ENCODE measurements around the gene ARHGAP25. TPM values are rescaled to one million over a fixed set of nuclear protein-coding genes. Genes with fewer than 3 reads are reported as not detected.

Gene ARHGAP25
- total RNA-seq, 3 donors from 2014 or later (not counting 1 experiment from before 2014, with no cell fraction given), result 122 to 180 (median 155) TPM

GRCh38 chr2:68762665-68763064 is 28.1 kb downstream of the ARHGAP25 start:
- H3K9me3 ChIP-seq (ENCODE audit: control insufficient read depth, insufficient read depth, low read length), result no peaks in the 10 kb centered on the region
- H3K27me3 ChIP-seq (ENCODE audit: control insufficient read depth, insufficient read depth, low read length), result no peaks in the 10 kb centered on the region
- H3K4me3 Mint-ChIP-seq, result peak overlapping the region; percentile 56
- peak overlapping the region in 1 of 2 donors; percentile 93 for H3K27ac Mint-ChIP-seq
- TF ChIP-seq, protein P1, sequence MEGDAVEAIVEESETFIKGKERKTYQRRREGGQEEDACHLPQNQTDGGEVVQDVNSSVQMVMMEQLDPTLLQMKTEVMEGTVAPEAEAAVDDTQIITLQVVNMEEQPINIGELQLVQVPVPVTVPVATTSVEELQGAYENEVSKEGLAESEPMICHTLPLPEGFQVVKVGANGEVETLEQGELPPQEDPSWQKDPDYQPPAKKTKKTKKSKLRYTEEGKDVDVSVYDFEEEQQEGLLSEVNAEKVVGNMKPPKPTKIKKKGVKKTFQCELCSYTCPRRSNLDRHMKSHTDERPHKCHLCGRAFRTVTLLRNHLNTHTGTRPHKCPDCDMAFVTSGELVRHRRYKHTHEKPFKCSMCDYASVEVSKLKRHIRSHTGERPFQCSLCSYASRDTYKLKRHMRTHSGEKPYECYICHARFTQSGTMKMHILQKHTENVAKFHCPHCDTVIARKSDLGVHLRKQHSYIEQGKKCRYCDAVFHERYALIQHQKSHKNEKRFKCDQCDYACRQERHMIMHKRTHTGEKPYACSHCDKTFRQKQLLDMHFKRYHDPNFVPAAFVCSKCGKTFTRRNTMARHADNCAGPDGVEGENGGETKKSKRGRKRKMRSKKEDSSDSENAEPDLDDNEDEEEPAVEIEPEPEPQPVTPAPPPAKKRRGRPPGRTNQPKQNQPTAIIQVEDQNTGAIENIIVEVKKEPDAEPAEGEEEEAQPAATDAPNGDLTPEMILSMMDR (IDR thresholded peaks at IDR 0.05), result no peak
- H3K9me3 Mint-ChIP-seq, result peaks cover 0 to 3% of the 10 kb centered on the region in 2 donors
- DNase-seq (peak in 1 of 2 donors; percentile 82), ATAC-seq (peak; percentile 56 to 64 (median 63))
- intact Hi-C loops (cut with micrococcal nuclease), result loop anchor here (1.0 kb wide), 2 partner anchors 8 to 9 kb away; no protein-coding TSS in a partner anchor
- peaks cover 0 to 4% of the 10 kb centered on the region in 2 donors for H3K27me3 Mint-ChIP-seq (ENCODE audit: low read depth in 2 of 2)
- H3K4me3 ChIP-seq (ENCODE audit: low read length), result no peak overlapping the region
- H3K4me1 ChIP-seq (ENCODE audit: control insufficient read depth, insufficient read depth, low read length), result peaks cover 42% of the 10 kb centered on the region
- peaks cover 54 to 67% of the 10 kb centered on the region in 2 donors for H3K4me1 Mint-ChIP-seq
- H3K36me3 ChIP-seq (ENCODE audit: control insufficient read depth, insufficient read depth, low read length), result no peaks in the 10 kb centered on the region
- H3K27ac ChIP-seq (ENCODE audit: low read length), result peak overlapping the region; percentile 81
- H3K36me3 Mint-ChIP-seq, result no peaks in the 10 kb centered on the region

DNA sequence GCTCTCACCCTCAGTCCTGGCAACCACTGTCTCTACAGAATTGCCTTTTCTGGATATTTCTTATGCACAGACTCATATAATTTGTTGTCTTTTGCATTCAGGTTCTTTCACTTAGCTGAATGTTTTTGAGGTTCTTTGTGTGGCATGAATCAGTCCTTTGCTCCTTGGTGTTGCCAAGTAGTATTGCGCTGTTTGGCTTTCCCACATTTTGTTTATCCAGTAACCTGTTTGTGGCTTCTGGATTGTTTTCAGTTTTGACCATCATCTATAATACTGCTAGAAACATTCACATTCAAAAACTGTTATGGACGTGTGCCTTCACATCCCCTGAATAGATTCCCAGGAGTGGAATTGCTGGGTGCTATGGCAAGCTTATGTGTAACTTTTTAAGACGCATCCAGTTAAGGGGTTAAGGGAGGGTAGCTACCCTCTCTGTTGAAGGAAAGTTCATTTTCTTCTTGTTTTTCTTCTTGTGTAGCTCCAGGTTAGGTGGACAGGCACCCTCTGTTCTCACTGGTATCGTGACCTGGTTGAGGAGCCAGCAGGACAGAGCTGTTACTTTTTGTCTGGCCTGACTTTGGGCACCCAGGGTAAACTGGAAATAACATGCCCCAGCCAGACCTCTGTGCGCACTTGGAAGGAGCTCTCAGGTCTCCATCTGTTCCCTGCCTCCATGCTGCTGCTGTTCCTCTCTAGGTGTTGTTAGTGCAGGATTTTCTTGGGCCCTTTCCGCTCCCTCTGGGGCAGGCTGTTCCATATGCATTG is 29.6 kb downstream of the ARHGAP25 start:
- TF ChIP-seq, protein P1 (IDR thresholded peaks at IDR 0.05), result no peak
- H3K27ac Mint-ChIP-seq, result peak overlapping the region in 1 of 2 donors; percentile 93

GRCh38 chr2:68764806-68765311 is 30.2 kb downstream of the ARHGAP25 start:
- Histone ChIP-seq H3K27ac (ENCODE audit: low read length) (peak overlapping the region; percentile 96), H3K36me3 (ENCODE audit: control insufficient read depth, insufficient read depth, low read length) (no peaks in the 10 kb centered on the region), H3K4me3 (ENCODE audit: low read length) (peak overlapping the region; percentile 2), H3K27me3 (ENCODE audit: control insufficient read depth, insufficient read depth, low read length) (no peaks in the 10 kb centered on the region), H3K4me1 (ENCODE audit: control insufficient read depth, insufficient read depth, low read length) (peaks cover 64% of the 10 kb centered on the region), H3K9me3 (ENCODE audit: control insufficient read depth, insufficient read depth, low read length) (no peaks in the 10 kb centered on the region)
- Mint-ChIP-seq H3K4me3 (peak overlapping the region; percentile 90), H3K4me1 (peaks cover 76 to 89% of the 10 kb centered on the region in 2 donors), H3K36me3 (no peaks in the 10 kb centered on the region), H3K9me3 (peaks cover 0 to 3% of the 10 kb centered on the region in 2 donors), H3K27me3 (ENCODE audit: low read depth in 2 of 2) (peaks cover 0 to 4% of the 10 kb centered on the region in 2 donors), H3K27ac (peak overlapping the region in 1 of 2 donors; percentile 93)
- peak in 1 of 2 donors; percentile 58 for DNase-seq
- ATAC-seq, result no peak
- intact Hi-C loops (cut with micrococcal nuclease), result loop anchor here (1.0 to 5.0 kb wide), 3 partner anchors 142 to 398 kb away; partner anchors contain the start of genes APLF, FBXO48 and PLEK
- TF ChIP-seq, protein P1 (IDR thresholded peaks at IDR 0.05), result no peak
- WGBS (ENCODE audit: insufficient coverage), result 13% methylated on average over 1 of the region's 5 CpGs

More for the DNA sequence above, 29.6 kb downstream of the ARHGAP25 start:
- Histone ChIP-seq H3K27ac (ENCODE audit: low read length) (peak overlapping the region; percentile 96), H3K9me3 (ENCODE audit: control insufficient read depth, insufficient read depth, low read length) (no peaks in the 10 kb centered on the region), H3K27me3 (ENCODE audit: control insufficient read depth, insufficient read depth, low read length) (no peaks in the 10 kb centered on the region), H3K4me3 (ENCODE audit: low read length) (peak overlapping the region; percentile 2), H3K36me3 (ENCODE audit: control insufficient read depth, insufficient read depth, low read length) (no peaks in the 10 kb centered on the region), H3K4me1 (ENCODE audit: control insufficient read depth, insufficient read depth, low read length) (peaks cover 57% of the 10 kb centered on the region)
- DNase-seq, result no peak
- ATAC-seq, result no peak
- peaks cover 70 to 82% of the 10 kb centered on the region in 2 donors for H3K4me1 Mint-ChIP-seq
- intact Hi-C loops (cut with micrococcal nuclease), result loop anchor here (1.0 kb wide), 1 partner anchor 297 kb away; the partner anchor contains the start of genes APLF and FBXO48
- WGBS (ENCODE audit: insufficient coverage), result 71% methylated on average over 6 of the region's 6 CpGs
- H3K4me3 Mint-ChIP-seq, result peak overlapping the region; percentile 90
- H3K36me3 Mint-ChIP-seq, result no peaks in the 10 kb centered on the region
- H3K27me3 Mint-ChIP-seq (ENCODE audit: low read depth in 2 of 2), result peaks cover 0 to 4% of the 10 kb centered on the region in 2 donors
- peaks cover 0 to 3% of the 10 kb centered on the region in 2 donors for H3K9me3 Mint-ChIP-seq
